ENCODE results near the gene C3orf49.

The C3orf49 gene

DNA sequence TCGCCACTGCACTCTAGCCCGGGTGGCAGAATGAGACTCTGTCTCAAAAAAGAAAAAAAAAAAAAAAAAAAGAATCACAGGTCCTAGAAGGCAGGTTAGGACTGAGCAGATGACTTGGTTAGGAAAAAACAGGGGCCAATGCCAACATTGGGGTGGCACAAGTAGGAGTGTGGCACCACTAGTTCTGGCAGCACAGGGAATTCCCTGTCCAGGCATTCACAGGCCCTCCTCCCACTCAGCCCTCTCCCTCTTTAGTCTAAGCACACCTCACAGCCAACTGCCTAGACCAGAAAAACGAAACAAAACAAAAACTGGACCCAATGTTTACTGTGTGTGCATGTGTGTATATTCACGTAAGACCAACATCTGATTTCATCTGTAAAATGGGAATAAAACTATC lies 34.0 kb downstream of the C3orf49 start:
- no peak overlapping the region for H3K4me2 ChIP-seq (ENCODE audit: low read length)
- no peak overlapping the region for H4K8ac ChIP-seq (ENCODE audit: low read depth, low read length)
- H3K23ac ChIP-seq (ENCODE audit: low read length), result no peak overlapping the region
- no peak overlapping the region for H3K56ac ChIP-seq (ENCODE audit: low read length)
- peaks cover 3% of the 10 kb centered on the region for H3K4me1 ChIP-seq (ENCODE audit: control insufficient read depth, low read depth, low read length)
- H3K9ac ChIP-seq (ENCODE audit: low read length), result no peak overlapping the region
- WGBS (ENCODE audit: extremely low coverage, insufficient coverage, low lambda C conversion rate), result no CpG with 5 or more reads among the region's 4 CpGs
- peaks cover 9% of the 10 kb centered on the region for H3K79me1 ChIP-seq (ENCODE audit: low read length)
- H3K27me3 ChIP-seq (ENCODE audit: insufficient read depth, low read length, poor library complexity), result no peaks in the 10 kb centered on the region
- no peak overlapping the region for H3K18ac ChIP-seq (ENCODE audit: low read length)
- peaks cover 8% of the 10 kb centered on the region for H3K79me2 ChIP-seq (ENCODE audit: control insufficient read depth, insufficient read depth, low read length)
- no peaks in the 10 kb centered on the region for H3K36me3 ChIP-seq (ENCODE audit: control insufficient read depth, insufficient read depth, low read length)
- no peak overlapping the region for H2BK15ac ChIP-seq (replicated peaks; ENCODE audit: low read depth)
- DNase-seq, result no peak
- no peak overlapping the region for H4K5ac ChIP-seq (ENCODE audit: low read length)
- H2BK5ac ChIP-seq (ENCODE audit: low read length), result no peak overlapping the region
- H3K4me3 ChIP-seq (ENCODE audit: low read length), result no peak overlapping the region
- H3K4ac ChIP-seq (ENCODE audit: low read depth, low read length), result no peak overlapping the region
- H3K27ac ChIP-seq (ENCODE audit: low read depth, low read length), result no peak overlapping the region
- no peak overlapping the region for H2BK120ac ChIP-seq (ENCODE audit: low read depth, low read length)
- H2AK5ac ChIP-seq (ENCODE audit: low read length), result no peak overlapping the region

DNA sequence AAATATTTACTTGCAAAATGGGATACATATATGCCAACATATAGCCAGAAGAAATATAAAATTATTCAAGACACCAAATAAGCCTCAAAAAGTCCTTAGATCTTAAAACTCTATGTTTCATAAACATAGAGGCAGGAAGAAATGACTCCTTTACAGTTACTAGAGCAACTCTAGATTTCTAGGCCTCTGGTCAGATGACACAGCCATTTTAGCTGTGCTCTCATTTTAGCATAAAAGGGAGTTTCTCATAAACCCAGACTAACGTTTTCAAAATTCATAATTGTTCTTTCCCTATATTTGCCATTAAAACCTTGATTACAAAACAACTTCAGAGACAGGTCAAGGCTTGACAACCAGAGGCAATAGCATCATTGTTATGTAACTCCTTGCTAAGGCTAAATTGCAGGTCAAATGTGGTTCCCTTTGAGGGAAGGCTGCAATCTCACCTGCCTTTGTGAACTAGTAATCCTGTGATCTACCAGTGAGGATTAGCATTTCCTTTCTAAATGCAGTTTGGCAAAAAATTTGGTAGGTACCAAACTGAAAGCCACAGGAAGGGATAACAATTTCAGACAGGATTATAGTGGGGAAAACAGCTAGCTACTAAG lies 36.3 kb downstream of the C3orf49 start:
- Histone ChIP-seq H3K27ac (ENCODE audit: low read depth, low read length) (no peak overlapping the region), H2BK5ac (ENCODE audit: low read length) (no peak overlapping the region), H3K18ac (ENCODE audit: low read length) (no peak overlapping the region), H2BK120ac (ENCODE audit: low read depth, low read length) (no peak overlapping the region), H2AK5ac (ENCODE audit: low read length) (no peak overlapping the region), H4K5ac (ENCODE audit: low read length) (no peak overlapping the region), H2BK15ac (replicated peaks; ENCODE audit: low read depth) (no peak overlapping the region), H3K27me3 (ENCODE audit: insufficient read depth, low read length, poor library complexity) (no peaks in the 10 kb centered on the region), H3K4ac (ENCODE audit: low read depth, low read length) (no peak overlapping the region), H3K4me3 (ENCODE audit: low read length) (no peak overlapping the region), H3K36me3 (ENCODE audit: control insufficient read depth, insufficient read depth, low read length) (no peaks in the 10 kb centered on the region), H3K79me1 (ENCODE audit: low read length) (peaks cover 13% of the 10 kb centered on the region), H3K56ac (ENCODE audit: low read length) (no peak overlapping the region), H3K4me1 (ENCODE audit: control insufficient read depth, low read depth, low read length) (peaks cover 3% of the 10 kb centered on the region), H3K79me2 (ENCODE audit: control insufficient read depth, insufficient read depth, low read length) (peaks cover 23% of the 10 kb centered on the region), H3K23ac (ENCODE audit: low read length) (no peak overlapping the region), H3K4me2 (ENCODE audit: low read length) (no peak overlapping the region), H4K8ac (ENCODE audit: low read depth, low read length) (no peak overlapping the region), H3K9ac (ENCODE audit: low read length) (no peak overlapping the region)
- WGBS (ENCODE audit: extremely low coverage, insufficient coverage, low lambda C conversion rate), result no CpG with 5 or more reads among the region's 1 CpG
- peak; percentile 71 for DNase-seq

DNA sequence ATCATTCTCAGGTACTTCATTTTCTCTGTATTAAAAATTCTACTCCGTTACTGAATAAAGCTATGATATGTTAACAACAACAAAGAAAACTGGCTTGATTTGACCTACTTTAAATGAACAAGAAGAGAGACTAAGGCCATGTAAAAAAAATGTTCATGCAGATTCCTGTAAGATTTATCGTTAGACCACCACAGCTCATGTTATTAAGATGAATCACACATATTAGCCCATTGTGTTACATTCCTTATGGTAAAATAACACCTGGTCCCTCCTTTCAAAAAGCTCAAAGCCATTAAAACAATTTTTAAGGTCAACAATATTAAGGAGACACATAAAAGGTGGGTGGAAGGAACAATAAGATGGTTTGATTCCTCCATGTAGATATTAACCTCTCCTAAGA lies 38.2 kb downstream of the C3orf49 start:
- peaks cover 9% of the 10 kb centered on the region for H3K4me1 ChIP-seq (ENCODE audit: control insufficient read depth, low read depth, low read length)

DNA sequence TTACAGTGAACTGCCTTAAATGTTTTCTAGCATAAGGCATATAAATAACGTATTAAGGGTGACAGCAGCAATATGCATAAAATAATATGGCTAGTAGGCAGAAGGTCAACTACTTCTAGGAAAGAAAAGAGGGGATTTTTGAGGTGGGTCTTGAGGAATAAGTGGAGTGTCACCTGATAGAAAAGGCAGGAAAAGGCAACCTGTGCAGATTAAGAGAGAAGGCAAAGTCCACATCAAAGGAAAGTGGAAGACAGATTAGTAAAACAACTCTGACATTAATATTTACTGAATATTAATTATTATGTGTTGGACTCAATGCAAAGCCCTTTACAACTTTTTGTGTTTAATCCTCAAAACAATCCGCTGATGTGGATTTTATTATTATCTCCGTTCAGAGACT lies 41.7 kb downstream of the C3orf49 start:
- no peak overlapping the region for H3K4me2 ChIP-seq (ENCODE audit: low read length)
- H4K5ac ChIP-seq (ENCODE audit: low read length), result no peak overlapping the region
- H3K18ac ChIP-seq (ENCODE audit: low read length), result no peak overlapping the region
- H3K56ac ChIP-seq (ENCODE audit: low read length), result no peak overlapping the region
- H4K8ac ChIP-seq (ENCODE audit: low read depth, low read length), result no peak overlapping the region
- H3K4ac ChIP-seq (ENCODE audit: low read depth, low read length), result no peak overlapping the region
- no peak overlapping the region for H3K23ac ChIP-seq (ENCODE audit: low read length)
- H3K79me2 ChIP-seq (ENCODE audit: control insufficient read depth, insufficient read depth, low read length), result peaks cover 50% of the 10 kb centered on the region
- no peaks in the 10 kb centered on the region for H3K36me3 ChIP-seq (ENCODE audit: control insufficient read depth, insufficient read depth, low read length)
- no peaks in the 10 kb centered on the region for H3K27me3 ChIP-seq (ENCODE audit: insufficient read depth, low read length, poor library complexity)
- WGBS (ENCODE audit: extremely low coverage, insufficient coverage, low lambda C conversion rate), result no CpG with 5 or more reads among the region's 3 CpGs
- H3K27ac ChIP-seq (ENCODE audit: low read depth, low read length), result no peak overlapping the region
- H2AK5ac ChIP-seq (ENCODE audit: low read length), result no peak overlapping the region
- no peak overlapping the region for H3K9ac ChIP-seq (ENCODE audit: low read length)
- peaks cover 11% of the 10 kb centered on the region for H3K4me1 ChIP-seq (ENCODE audit: control insufficient read depth, low read depth, low read length)
- peaks cover 16% of the 10 kb centered on the region for H3K79me1 ChIP-seq (ENCODE audit: low read length)
- no peak overlapping the region for H2BK5ac ChIP-seq (ENCODE audit: low read length)
- H2BK120ac ChIP-seq (ENCODE audit: low read depth, low read length), result no peak overlapping the region
- no peak overlapping the region for H2BK15ac ChIP-seq (replicated peaks; ENCODE audit: low read depth)
- no peak overlapping the region for H3K4me3 ChIP-seq (ENCODE audit: low read length)
- no peak for DNase-seq

More for the DNA sequence above, 38.2 kb downstream of the C3orf49 start:
- no peak overlapping the region for H3K9ac ChIP-seq (ENCODE audit: low read length)
- peaks cover 17% of the 10 kb centered on the region for H3K79me1 ChIP-seq (ENCODE audit: low read length)
- no peaks in the 10 kb centered on the region for H3K27me3 ChIP-seq (ENCODE audit: insufficient read depth, low read length, poor library complexity)
- no peak overlapping the region for H2AK5ac ChIP-seq (ENCODE audit: low read length)
- no peak overlapping the region for H2BK120ac ChIP-seq (ENCODE audit: low read depth, low read length)
- no peak overlapping the region for H3K4me3 ChIP-seq (ENCODE audit: low read length)
- H4K5ac ChIP-seq (ENCODE audit: low read length), result no peak overlapping the region
- DNase-seq, result no peak
- no peak overlapping the region for H2BK15ac ChIP-seq (replicated peaks; ENCODE audit: low read depth)
- H3K27ac ChIP-seq (ENCODE audit: low read depth, low read length), result no peak overlapping the region
- H4K8ac ChIP-seq (ENCODE audit: low read depth, low read length), result no peak overlapping the region
- H3K4me2 ChIP-seq (ENCODE audit: low read length), result no peak overlapping the region
- no CpG with 5 or more reads among the region's 2 CpGs for whole genome bisulfite sequencing (ENCODE audit: extremely low coverage, insufficient coverage, low lambda C conversion rate)
- peaks cover 34% of the 10 kb centered on the region for H3K79me2 ChIP-seq (ENCODE audit: control insufficient read depth, insufficient read depth, low read length)
- H3K4ac ChIP-seq (ENCODE audit: low read depth, low read length), result no peak overlapping the region
- no peak overlapping the region for H3K23ac ChIP-seq (ENCODE audit: low read length)
- H2BK5ac ChIP-seq (ENCODE audit: low read length), result no peak overlapping the region
- H3K18ac ChIP-seq (ENCODE audit: low read length), result no peak overlapping the region
- no peak overlapping the region for H3K56ac ChIP-seq (ENCODE audit: low read length)
- no peaks in the 10 kb centered on the region for H3K36me3 ChIP-seq (ENCODE audit: control insufficient read depth, insufficient read depth, low read length)

DNA sequence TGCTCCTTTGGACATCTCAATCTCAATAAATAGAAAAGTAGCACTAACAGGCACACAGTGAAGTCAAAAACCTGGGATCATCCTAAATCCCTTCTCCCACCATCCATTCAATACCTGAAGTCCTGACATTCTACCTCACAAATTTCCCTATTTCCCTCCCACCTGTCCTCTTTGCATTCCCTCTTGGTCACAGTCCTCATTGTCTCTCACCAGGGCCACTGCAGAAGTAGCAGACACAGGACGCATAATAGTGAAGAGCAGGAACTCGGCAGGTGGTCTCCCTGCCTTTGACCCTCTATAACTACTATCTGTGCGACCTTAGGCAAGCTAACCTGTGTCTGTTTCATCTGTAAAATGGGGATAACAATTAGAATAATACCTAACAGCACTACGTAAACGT lies 42.2 kb downstream of the C3orf49 start:
- H3K4ac ChIP-seq (ENCODE audit: low read depth, low read length), result no peak overlapping the region
- H4K8ac ChIP-seq (ENCODE audit: low read depth, low read length), result no peak overlapping the region
- no peak overlapping the region for H3K4me3 ChIP-seq (ENCODE audit: low read length)
- no peak overlapping the region for H3K18ac ChIP-seq (ENCODE audit: low read length)
- peak; percentile 72 for DNase-seq
- no peak overlapping the region for H3K4me2 ChIP-seq (ENCODE audit: low read length)
- H3K4me1 ChIP-seq (ENCODE audit: control insufficient read depth, low read depth, low read length), result peaks cover 11% of the 10 kb centered on the region
- H3K27me3 ChIP-seq (ENCODE audit: insufficient read depth, low read length, poor library complexity), result no peaks in the 10 kb centered on the region
- peaks cover 52% of the 10 kb centered on the region for H3K79me2 ChIP-seq (ENCODE audit: control insufficient read depth, insufficient read depth, low read length)
- H4K5ac ChIP-seq (ENCODE audit: low read length), result no peak overlapping the region
- no peak overlapping the region for H3K27ac ChIP-seq (ENCODE audit: low read depth, low read length)
- no peak overlapping the region for H2BK15ac ChIP-seq (replicated peaks; ENCODE audit: low read depth)
- no peak overlapping the region for H3K23ac ChIP-seq (ENCODE audit: low read length)
- H3K79me1 ChIP-seq (ENCODE audit: low read length), result peaks cover 16% of the 10 kb centered on the region
- no peak overlapping the region for H2BK5ac ChIP-seq (ENCODE audit: low read length)
- H3K56ac ChIP-seq (ENCODE audit: low read length), result peak overlapping the region; percentile 40
- no peaks in the 10 kb centered on the region for H3K36me3 ChIP-seq (ENCODE audit: control insufficient read depth, insufficient read depth, low read length)
- H2AK5ac ChIP-seq (ENCODE audit: low read length), result no peak overlapping the region
- no peak overlapping the region for H2BK120ac ChIP-seq (ENCODE audit: low read depth, low read length)
- WGBS (ENCODE audit: extremely low coverage, insufficient coverage, low lambda C conversion rate), result no CpG with 5 or more reads among the region's 5 CpGs
- no peak overlapping the region for H3K9ac ChIP-seq (ENCODE audit: low read length)

DNA sequence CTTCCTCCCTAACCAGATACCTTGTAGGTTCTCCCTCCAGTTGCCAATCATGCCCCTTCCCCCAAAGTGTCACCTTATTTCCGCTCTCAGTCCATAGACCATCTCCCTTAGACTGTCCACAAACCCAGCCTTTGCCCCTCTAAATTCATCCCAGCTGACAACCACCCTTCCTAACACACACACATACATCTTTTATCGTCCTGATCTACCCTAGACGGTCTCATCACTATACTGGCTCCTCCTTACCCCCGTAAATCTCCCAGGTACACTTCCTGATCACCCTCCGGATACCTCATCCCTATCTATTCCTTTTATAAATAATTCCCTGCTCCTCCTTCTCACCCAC lies 43.7 kb downstream of the C3orf49 start:
- no peak for DNase-seq
- H2BK5ac ChIP-seq (ENCODE audit: low read length), result peak overlapping the region; percentile 76
- H4K8ac ChIP-seq (ENCODE audit: low read depth, low read length), result no peak overlapping the region
- peak overlapping the region; percentile 98 for H3K18ac ChIP-seq (ENCODE audit: low read length)
- peaks cover 16% of the 10 kb centered on the region for H3K79me1 ChIP-seq (ENCODE audit: low read length)
- no peak overlapping the region for H2BK15ac ChIP-seq (replicated peaks; ENCODE audit: low read depth)
- no peak overlapping the region for H2BK120ac ChIP-seq (ENCODE audit: low read depth, low read length)
- H3K4me1 ChIP-seq (ENCODE audit: control insufficient read depth, low read depth, low read length), result peaks cover 11% of the 10 kb centered on the region
- no peak overlapping the region for H3K27ac ChIP-seq (ENCODE audit: low read depth, low read length)
- peak overlapping the region; percentile 83 for H3K4me3 ChIP-seq (ENCODE audit: low read length)
- H3K36me3 ChIP-seq (ENCODE audit: control insufficient read depth, insufficient read depth, low read length), result no peaks in the 10 kb centered on the region
- no peak overlapping the region for H3K23ac ChIP-seq (ENCODE audit: low read length)
- no CpG with 5 or more reads among the region's 5 CpGs for WGBS (ENCODE audit: extremely low coverage, insufficient coverage, low lambda C conversion rate)
- H2AK5ac ChIP-seq (ENCODE audit: low read length), result peak overlapping the region; percentile 96
- peak overlapping the region; percentile 99 for H3K9ac ChIP-seq (ENCODE audit: low read length)
- peaks cover 55% of the 10 kb centered on the region for H3K79me2 ChIP-seq (ENCODE audit: control insufficient read depth, insufficient read depth, low read length)
- H3K56ac ChIP-seq (ENCODE audit: low read length), result peak overlapping the region; percentile 99
- H3K27me3 ChIP-seq (ENCODE audit: insufficient read depth, low read length, poor library complexity), result no peaks in the 10 kb centered on the region
- H4K5ac ChIP-seq (ENCODE audit: low read length), result no peak overlapping the region
- peak overlapping the region; percentile 92 for H3K4me2 ChIP-seq (ENCODE audit: low read length)
- no peak overlapping the region for H3K4ac ChIP-seq (ENCODE audit: low read depth, low read length)
